Measurements from ENCODE around the gene AGER. TPM values are rescaled to one million over a fixed set of nuclear protein-coding genes. Genes with fewer than 3 reads are reported as not detected.
A peak's percentile ranks its signal among the peaks of the same experiment; 100 is the strongest.

AGER gene
- polyA plus RNA-seq, 1 donor from 2014 or later: 7.2 TPM

GRCh38 chr6:32192608-32193039 lies 8.6 kb upstream of the AGER start, which contains the start of gene GPSM3:
Gene GPSM3, minus strand, starts transcription at chr6:32192643. Its CDS starts 130 bp downstream, at chr6:32192513.
- H3K4me2 ChIP-seq (ENCODE audit: low read length): no peak within 1 kb of the TSS
- peaks cover 5% of the 10 kb centered on the region for H3F3A ChIP-seq (ENCODE audit: insufficient read depth, low read length, poor library complexity, severe bottlenecking)
- no peak within 1 kb of the TSS for H2AFZ ChIP-seq (ENCODE audit: low read depth, low read length)
- H4K20me1 ChIP-seq (ENCODE audit: insufficient read depth): no peaks in the 10 kb centered on the region
- H3K4me3 ChIP-seq (ENCODE audit: low read length): no peak within 1 kb of the TSS
- no peaks in the 10 kb centered on the region for H3K9me2 ChIP-seq (ENCODE audit: insufficient read depth, low read length)
- TF ChIP-seq TAF1 (IDR thresholded peaks at IDR 0.05; ENCODE audit: low read depth) (no peak), EP300 (conservative IDR thresholded peaks at IDR 0.05; ENCODE audit: poor library complexity, severe bottlenecking) (no peak), RAD21 (conservative IDR thresholded peaks at IDR 0.05) (no peak), REST (IDR thresholded peaks at IDR 0.05; ENCODE audit: borderline replicate concordance) (no peak), POLR2AphosphoS5 (IDR thresholded peaks at IDR 0.05) (no peak), EZH2 (IDR thresholded peaks at IDR 0.05; ENCODE audit: borderline replicate concordance, insufficient read depth, low read length, poor library complexity, severe bottlenecking) (no peak), SMC3 (conservative IDR thresholded peaks at IDR 0.05; ENCODE audit: poor library complexity) (no peak), MXI1 (conservative IDR thresholded peaks at IDR 0.05; ENCODE audit: poor library complexity, severe bottlenecking) (no peak)
- TF ChIP-seq, protein P1, sequence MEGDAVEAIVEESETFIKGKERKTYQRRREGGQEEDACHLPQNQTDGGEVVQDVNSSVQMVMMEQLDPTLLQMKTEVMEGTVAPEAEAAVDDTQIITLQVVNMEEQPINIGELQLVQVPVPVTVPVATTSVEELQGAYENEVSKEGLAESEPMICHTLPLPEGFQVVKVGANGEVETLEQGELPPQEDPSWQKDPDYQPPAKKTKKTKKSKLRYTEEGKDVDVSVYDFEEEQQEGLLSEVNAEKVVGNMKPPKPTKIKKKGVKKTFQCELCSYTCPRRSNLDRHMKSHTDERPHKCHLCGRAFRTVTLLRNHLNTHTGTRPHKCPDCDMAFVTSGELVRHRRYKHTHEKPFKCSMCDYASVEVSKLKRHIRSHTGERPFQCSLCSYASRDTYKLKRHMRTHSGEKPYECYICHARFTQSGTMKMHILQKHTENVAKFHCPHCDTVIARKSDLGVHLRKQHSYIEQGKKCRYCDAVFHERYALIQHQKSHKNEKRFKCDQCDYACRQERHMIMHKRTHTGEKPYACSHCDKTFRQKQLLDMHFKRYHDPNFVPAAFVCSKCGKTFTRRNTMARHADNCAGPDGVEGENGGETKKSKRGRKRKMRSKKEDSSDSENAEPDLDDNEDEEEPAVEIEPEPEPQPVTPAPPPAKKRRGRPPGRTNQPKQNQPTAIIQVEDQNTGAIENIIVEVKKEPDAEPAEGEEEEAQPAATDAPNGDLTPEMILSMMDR (IDR thresholded peaks at IDR 0.05; ENCODE audit: poor library complexity, severe bottlenecking): no peak
- H3K9me3 ChIP-seq (ENCODE audit: low read length): no peaks in the 10 kb centered on the region
- H3K9ac ChIP-seq (ENCODE audit: low read length): no peak within 1 kb of the TSS
- H3K27me3 ChIP-seq (ENCODE audit: insufficient read depth, low read depth, low read length): no peaks in the 10 kb centered on the region
- peak within 1 kb of the TSS; percentile 91 for H3K27ac ChIP-seq (ENCODE audit: low read length)
- peaks cover 17% of the 10 kb centered on the region for H3K79me2 ChIP-seq (replicated peaks; ENCODE audit: insufficient read depth, low read length)
- H3K36me3 ChIP-seq (ENCODE audit: insufficient read depth, low read length): no peaks in the 10 kb centered on the region

GRCh38 chr6:32191696-32192607 lies 7.9 kb upstream of the AGER start:
- H3K9me2 ChIP-seq (ENCODE audit: insufficient read depth, low read length): no peaks in the 10 kb centered on the region
- H3K9ac ChIP-seq (ENCODE audit: low read length): no peak overlapping the region
- H3K4me2 ChIP-seq (ENCODE audit: low read length): no peak overlapping the region
- no peak overlapping the region for H3K4me3 ChIP-seq (ENCODE audit: low read length)
- peaks cover 5% of the 10 kb centered on the region for H3F3A ChIP-seq (ENCODE audit: insufficient read depth, low read length, poor library complexity, severe bottlenecking)
- no peaks in the 10 kb centered on the region for H3K27me3 ChIP-seq (ENCODE audit: insufficient read depth, low read depth, low read length)
- no peak overlapping the region for H2AFZ ChIP-seq (ENCODE audit: low read depth, low read length)
- peak overlapping the region; percentile 91 for H3K27ac ChIP-seq (ENCODE audit: low read length)
- H3K36me3 ChIP-seq (ENCODE audit: insufficient read depth, low read length): no peaks in the 10 kb centered on the region
- no peaks in the 10 kb centered on the region for H3K9me3 ChIP-seq (ENCODE audit: low read length)
- TF ChIP-seq RAD21 (conservative IDR thresholded peaks at IDR 0.05): no peak
- TF ChIP-seq TAF1 (IDR thresholded peaks at IDR 0.05; ENCODE audit: low read depth): no peak
- TF ChIP-seq EZH2 (IDR thresholded peaks at IDR 0.05; ENCODE audit: borderline replicate concordance, insufficient read depth, low read length, poor library complexity, severe bottlenecking): no peak
- TF ChIP-seq, protein P1 (IDR thresholded peaks at IDR 0.05; ENCODE audit: poor library complexity, severe bottlenecking): no peak
- no peak for TF ChIP-seq MXI1 (conservative IDR thresholded peaks at IDR 0.05; ENCODE audit: poor library complexity, severe bottlenecking)
- TF ChIP-seq EP300 (conservative IDR thresholded peaks at IDR 0.05; ENCODE audit: poor library complexity, severe bottlenecking): no peak
- TF ChIP-seq POLR2AphosphoS5 (IDR thresholded peaks at IDR 0.05): no peak
- no peak for TF ChIP-seq SMC3 (conservative IDR thresholded peaks at IDR 0.05; ENCODE audit: poor library complexity)
- TF ChIP-seq REST (IDR thresholded peaks at IDR 0.05; ENCODE audit: borderline replicate concordance): no peak
- H3K79me2 ChIP-seq (replicated peaks; ENCODE audit: insufficient read depth, low read length): peaks cover 17% of the 10 kb centered on the region
- no peaks in the 10 kb centered on the region for H4K20me1 ChIP-seq (ENCODE audit: insufficient read depth)

Data from neural cell (in vitro differentiated cells).